K562 (cell line): ENCODE results near the gene AKNAD1. TPM values are rescaled to one million over a fixed set of nuclear protein-coding genes. Genes with fewer than 3 reads are reported as not detected.

Experiments
- ATAC-seq: fragments of 200-7000 bp; cut with Tn5 transposase; 3 replicates; pipeline ENCODE4 v1.9.1; 2020; ENCODE audit warnings: moderate library complexity
- BruUV-seq: library from RNA; stranded (reverse); fragments of 400-500 nt; replicated peaks from 2 replicates; lab custom pipeline; 2021; lab: Mats Ljungman, UMichigan
- CTCF ChIA-PET: fragments of 300-600 bp; formaldehyde crosslinking; extraction: SDS; loops from one replicate; lab custom pipeline; 2021; ENCODE audit warnings: low intra/inter-chr PET ratio; lab: Yijun Ruan, JAX
- POLR2A ChIA-PET: fragments of 300-600, 350-650 bp; sonication (Branson Sonifier 250); formaldehyde crosslinking; extraction: SDS; loops from one replicate; lab custom pipeline; 2021; ENCODE audit warnings: antibody characterized with exemption, inconsistent platforms; lab: Yijun Ruan, JAX
- DNase-seq, 4 experiments: peaks; one replicate each; pipeline versions ENCODE4 v3.0.0 to v3.0.0-alpha.2; 2011 to 2018; ENCODE audit warnings: low spot score in 3 of 4, mixed read lengths in 3 of 4; ENCODE audit errors: extremely low read depth in 1 of 4
- FAIRE-seq: peaks from 2 replicates; lab custom pipeline; 2011; peaks lifted over from hg19 to GRCh38; lab: Jason Lieb, UNC
- H2AFZ ChIP-seq: 2 replicates; pipeline ENCODE4 v1.6.0; 2011; ENCODE audit warnings: low read depth, low read length, control low read depth, inconsistent platforms
- H3K27ac ChIP-seq: fragments of 200-600 bp; 3 replicates; pipeline ENCODE4 v1.8.0; 2011; ENCODE audit warnings: low read depth, mild to moderate bottlenecking, control low read depth, inconsistent platforms, low read length, moderate library complexity, mixed read lengths; ENCODE audit errors: extremely low read depth
- H3K27me3 ChIP-seq, 2 experiments: fragments of 300-600 bp in 1 of 2; 2 replicates in 1 of 2; 3 replicates in 1 of 2; pipeline versions ENCODE4 v1.6.0 to v1.8.0; 2011; ENCODE audit warnings: inconsistent platforms in 2 of 2, low read length in 2 of 2, mild to moderate bottlenecking in 1 of 2, mixed read lengths in 1 of 2, moderate library complexity in 1 of 2; ENCODE audit not compliant: control insufficient read depth in 2 of 2, insufficient read depth in 2 of 2
- H3K36me3 ChIP-seq: fragments of 300-600 bp; 3 replicates; pipeline ENCODE4 v1.8.0; 2011; ENCODE audit warnings: mild to moderate bottlenecking, low read length, inconsistent platforms; ENCODE audit not compliant: control insufficient read depth, insufficient read depth
- H3K4me1 ChIP-seq, 2 experiments: fragments of 200-600 bp in 1 of 2; replicated peaks in 1 of 2; 2 replicates in 1 of 2; 3 replicates in 1 of 2; pipeline versions ENCODE4 v1.5.1 to v1.8.0; 2011; ENCODE audit warnings: inconsistent platforms in 2 of 2, low read length in 2 of 2, mild to moderate bottlenecking in 1 of 2, mixed read lengths in 1 of 2, moderate library complexity in 1 of 2; ENCODE audit not compliant: control insufficient read depth in 2 of 2, insufficient read depth in 2 of 2
- H3K4me2 ChIP-seq: 2 replicates; pipeline ENCODE4 v1.6.1; 2011; ENCODE audit warnings: low read length, control low read depth, inconsistent platforms, mixed read lengths; ENCODE audit not compliant: insufficient read depth
- H3K4me3 ChIP-seq: fragments of 200-600 bp; sonication (generic), shearing (Covaris generic); 2 replicates; pipeline ENCODE4 v1.5.1; 2016; ENCODE audit warnings: control low read depth, inconsistent platforms
- H3K79me2 ChIP-seq: fragments of 200-600 bp; 3 replicates; pipeline ENCODE4 v1.8.0; 2011; ENCODE audit warnings: low read length, inconsistent platforms; ENCODE audit not compliant: control insufficient read depth, insufficient read depth
- H3K9ac ChIP-seq, 2 experiments: 2 replicates each; pipeline versions ENCODE4 v1.6.0 to v1.6.1; 2011; ENCODE audit warnings: low read depth in 2 of 2, low read length in 2 of 2, control low read depth in 1 of 2, inconsistent platforms in 1 of 2, mild to moderate bottlenecking in 1 of 2, mixed read lengths in 1 of 2; ENCODE audit not compliant: insufficient read depth in 1 of 2
- H3K9me1 ChIP-seq: one replicate; pipeline ENCODE4 v1.6.0; 2011; ENCODE audit warnings: inconsistent platforms, mild to moderate bottlenecking, low read length, moderate library complexity; ENCODE audit not compliant: control insufficient read depth, insufficient read depth
- H3K9me3 ChIP-seq: replicated peaks from 2 replicates; pipeline ENCODE4 v1.5.1; 2011; ENCODE audit warnings: low read depth, low read length, inconsistent platforms; ENCODE audit not compliant: control insufficient read depth, insufficient read depth
- H4K20me1 ChIP-seq: replicated peaks from 2 replicates; pipeline ENCODE4 v1.6.1; 2011; ENCODE audit warnings: low read length, inconsistent platforms, mixed read lengths; ENCODE audit not compliant: control insufficient read depth, insufficient read depth
- HDAC8 ChIP-seq: fragments of 450-650 bp; IDR thresholded peaks from 2 replicates; pipeline ENCODE4 v1.6.1; 2016; ENCODE audit warnings: mild to moderate bottlenecking, missing genetic modification characterization, moderate library complexity, missing compliant biosample characterization
- MXD1 ChIP-seq: fragments of 250-450 bp; sonication (Bioruptor Pico); IDR thresholded peaks from 2 replicates; pipeline ENCODE4 v1.8.0; 2021; ENCODE audit warnings: borderline replicate concordance, mild to moderate bottlenecking, moderate library complexity; ENCODE audit not compliant: poor library complexity, severe bottlenecking
- ZNF717 ChIP-seq: fragments of 250-450 bp; sonication (Bioruptor Pico); IDR thresholded peaks from 2 replicates; pipeline ENCODE4 v1.5.0; 2021
- WGBS: fragments of 100-300 bp; shearing (Covaris generic); methylation state at CpG from one replicate; pipeline ENCODE4 v1.1.6; 2016; ENCODE audit warnings: low coverage, mixed read lengths; ENCODE audit not compliant: insufficient coverage; ENCODE audit errors: missing lambda C conversion rate; 5-methylcytosine and 5-hydroxymethylcytosine counted together
- in situ Hi-C: fragments of 300-500 bp; cut with MboI; formaldehyde crosslinking; loops from 4 replicates; pipeline ENCODE4 v1.15.0; 2018; ENCODE audit warnings: inconsistent platforms, mixed read lengths
- intact Hi-C: fragments of 100-400 bp; cut with micrococcal nuclease; formaldehyde crosslinking; loops from 2 replicates; pipeline ENCODE4 v1.14.2; 2022
- polyA plus RNA-seq, 8 experiments: library from polyadenylated mRNA; depleted of rRNA in 4 of 8; stranded (reverse) in 5 of 8; unstranded in 3 of 8; fragments of >200 nt; fragmentation: Nextera tagmentation in 2 of 8; fragmentation: Illumina TruSeq in 1 of 8; extraction: Ambion mirVana in 2 of 8; extraction: Trizol in 1 of 8; gene quantifications; 2 replicates each; pipeline versions ENCODE4 v1.2.1 to v1.2.3, GENCODE V29; 2011 to 2014; ENCODE audit warnings: inconsistent platforms in 1 of 8, missing spikeins in 1 of 8
- total RNA-seq, 7 experiments: library from RNA; depleted of rRNA in 6 of 7; stranded (reverse); fragments of >200 nt in 6 of 7; fragmentation: Illumina TruSeq in 2 of 7; extraction: Trizol in 2 of 7; gene quantifications; 2 replicates each; pipeline versions ENCODE4 v1.2.1 to v1.2.3, GENCODE V29; 2011 to 2021; ENCODE audit warnings: low replicate concordance in 1 of 7

The AKNAD1 gene
- total and polyA plus RNA-seq, 9 of the 15 experiments (the other 6 are each of a cell fraction or from before 2014, with no cell fraction given), result 0.13 to 0.30 TPM; not detected in 7

GRCh38 chr1:108831225-108831624 is 25.7 kb downstream of the AKNAD1 start:
- WGBS, result 48% methylated on average over 2 of the region's 2 CpGs

More at GRCh38 chr1:108831225-108831624, 25.7 kb downstream of the AKNAD1 start:
- Histone ChIP-seq H3K9ac (no peak overlapping the region), H3K9me3 (no peaks in the 10 kb centered on the region), H3K4me1 (peaks cover 3 to 9% of the 10 kb centered on the region in 2 experiments; a peak in 4 of 5 replicates), H3K4me3 (no peak overlapping the region), H3K79me2 (no peaks in the 10 kb centered on the region), H3K9me1 (no peaks in the 10 kb centered on the region), H2AFZ (no peak overlapping the region), H3K36me3 (no peaks in the 10 kb centered on the region), H4K20me1 (no peaks in the 10 kb centered on the region), H3K27ac (no peak overlapping the region), H3K4me2 (no peak overlapping the region), H3K27me3 (no peaks in the 10 kb centered on the region)
- no peak for ATAC-seq
- ChIA-PET CTCF (interaction anchor here (0.8 to 6.3 kb wide), 2 partner anchors 66 to 281 kb away, joined by 4 to 89 read pairs; a partner anchor contains a TSS), POLR2A (interaction anchor here (0.9 to 1.6 kb wide), 4 partner anchors 9 to 103 kb away, joined by 3 to 5 read pairs (median 4); no protein-coding TSS in a partner anchor)
- peak; percentile 19 for FAIRE-seq
- BruUV-seq, result no TSS peak
- TF ChIP-seq MXD1 (no peak), HDAC8 (tag) (no peak), ZNF717 (CRISPR knock-in tag) (no peak)
- in situ Hi-C loops (no loop called here), intact Hi-C loops (loop anchor here (5.0 kb wide), 1 partner anchor 46 kb away; the partner anchor contains the start of gene GPSM2)
- DNase-seq, result no peak
